HFFc6 (cell line): ENCODE measurements around the gene CTNNA3. TPM values are rescaled to one million over a fixed set of nuclear protein-coding genes. Genes with fewer than 3 reads are reported as not detected.

Experiments used
- DNase-seq: peaks from one replicate; pipeline ENCODE4 v3.0.0-alpha.2; 2018
- H3K27ac Mint-ChIP-seq: 2 replicates; pipeline ENCODE4 v1.8.0; 2020; ENCODE audit warnings: mild to moderate bottlenecking, mixed read lengths
- H3K27me3 Mint-ChIP-seq: 2 replicates; pipeline ENCODE4 v1.8.0; 2021; ENCODE audit warnings: mild to moderate bottlenecking, moderate library complexity, mixed read lengths; ENCODE audit not compliant: insufficient read depth
- H3K36me3 Mint-ChIP-seq: 2 replicates; pipeline ENCODE4 v1.8.0; 2021; ENCODE audit warnings: low read depth, mixed read lengths
- H3K4me1 Mint-ChIP-seq: 2 replicates; pipeline ENCODE4 v1.8.0; 2020; ENCODE audit warnings: low read depth, mixed read lengths
- H3K4me3 Mint-ChIP-seq: 2 replicates; pipeline ENCODE4 v1.8.0; 2020; ENCODE audit warnings: mild to moderate bottlenecking, moderate library complexity, mixed read lengths
- H3K9me3 Mint-ChIP-seq: 2 replicates; pipeline ENCODE4 v1.8.0; 2020; ENCODE audit warnings: mild to moderate bottlenecking, mixed read lengths
- CTCF ChIP-seq: fragments of 200-600 bp; sonication (generic); IDR thresholded peaks from 2 replicates; pipeline ENCODE4 v1.5.0; 2021; ENCODE audit warnings: antibody characterized with exemption, mild to moderate bottlenecking
- total RNA-seq, 6 experiments: library from RNA; stranded (reverse); fragmentation: NEBNext Ultra II Directional; extraction: Animal tissue kit (Norgen Biotek cat#: 25700); gene quantifications; 2 replicates in 1 of 6; 3 replicates in 5 of 6; pipeline ENCODE4 v1.2.3, GENCODE V29; 2021

CTNNA3 gene
- total RNA-seq, 6 experiments from 2014 or later = not detected

- Mint-ChIP-seq H3K4me3 (no peak overlapping the region), H3K27me3 (no peaks in the 10 kb centered on the region; the same call in 1 of the 2 replicates), H3K9me3 (peaks cover 18% of the 10 kb centered on the region), H3K36me3 (no peaks in the 10 kb centered on the region), H3K4me1 (no peaks in the 10 kb centered on the region), H3K27ac (no peak overlapping the region)
- no peak for TF ChIP-seq CTCF
- DNase-seq = no peak
Observed at GRCh38 chr10:67257427-67258144, 438.4 kb downstream of the CTNNA3 start.

GRCh38 chr10:67257018-67257417 lies 439.0 kb downstream of the CTNNA3 start:
- DNase-seq = no peak
- Mint-ChIP-seq H3K4me1 (no peaks in the 10 kb centered on the region), H3K9me3 (peaks cover 18% of the 10 kb centered on the region), H3K36me3 (no peaks in the 10 kb centered on the region), H3K27ac (no peak overlapping the region), H3K4me3 (no peak overlapping the region), H3K27me3 (no peaks in the 10 kb centered on the region; the same call in 1 of the 2 replicates)
- TF ChIP-seq CTCF = no peak

GRCh38 chr10:67250686-67251085 lies 445.3 kb downstream of the CTNNA3 start:
- Mint-ChIP-seq H3K27ac (no peak overlapping the region), H3K27me3 (no peaks in the 10 kb centered on the region; the same call in none of the 2 replicates)
- DNase-seq = no peak

GRCh38 chr10:67246066-67246555 lies 449.9 kb downstream of the CTNNA3 start:
- no peak overlapping the region for H3K4me3 Mint-ChIP-seq
- no peaks in the 10 kb centered on the region for H3K4me1 Mint-ChIP-seq
- DNase-seq = no peak
- TF ChIP-seq CTCF = no peak
- no peaks in the 10 kb centered on the region for H3K36me3 Mint-ChIP-seq
- H3K9me3 Mint-ChIP-seq = peaks cover 13% of the 10 kb centered on the region; the same call in 1 of the 2 replicates
- peaks cover 2% of the 10 kb centered on the region for H3K27me3 Mint-ChIP-seq
- no peak overlapping the region for H3K27ac Mint-ChIP-seq

More at GRCh38 chr10:67250686-67251085, 445.3 kb downstream of the CTNNA3 start:
- H3K4me3 Mint-ChIP-seq = no peak overlapping the region
- H3K4me1 Mint-ChIP-seq = no peaks in the 10 kb centered on the region
- H3K9me3 Mint-ChIP-seq = peaks cover 12% of the 10 kb centered on the region; the same call in 1 of the 2 replicates
- no peaks in the 10 kb centered on the region for H3K36me3 Mint-ChIP-seq
- TF ChIP-seq CTCF = no peak

- Mint-ChIP-seq H3K9me3 (peaks cover 24% of the 10 kb centered on the region), H3K4me3 (no peak overlapping the region), H3K4me1 (no peaks in the 10 kb centered on the region), H3K27ac (no peak overlapping the region), H3K36me3 (no peaks in the 10 kb centered on the region), H3K27me3 (peaks cover 2% of the 10 kb centered on the region; the same call in 1 of the 2 replicates)
- TF ChIP-seq CTCF = no peak
- no peak for DNase-seq
Observed at GRCh38 chr10:67242528-67242927, 453.5 kb downstream of the CTNNA3 start.
